T-helper 1 cell treated with Interleukin-12 subunit alpha and Interleukin-12 subunit beta and Interleukin-4 antibody, amounts not matched to agents 30 μg/mL and 1 μg/mL, for 36 hours (primary cell): ENCODE results near the gene SLC20A1.
"Not testable (repeated sequence)": the region's sequence is repeated elsewhere in the genome, so short reads cannot be mapped to it uniquely, and the experiment has no call there.

ENCODE experiments used
- H3K27ac Mint-ChIP-seq: one replicate; pipeline ENCODE4 v1.8.0; 2021; ENCODE audit warnings: mild to moderate bottlenecking, mixed read lengths
- H3K27me3 Mint-ChIP-seq: one replicate; pipeline ENCODE4 v1.8.0; 2021; ENCODE audit warnings: low read depth, mixed read lengths
- H3K36me3 Mint-ChIP-seq: one replicate; pipeline ENCODE4 v1.8.0; 2021; ENCODE audit warnings: low read depth, mixed read lengths
- H3K4me1 Mint-ChIP-seq: one replicate; pipeline ENCODE4 v1.8.0; 2021; ENCODE audit warnings: low read depth, mixed read lengths
- H3K4me3 Mint-ChIP-seq: one replicate; pipeline ENCODE4 v1.8.0; 2021; ENCODE audit warnings: mild to moderate bottlenecking, moderate library complexity, mixed read lengths
- H3K9me3 Mint-ChIP-seq: one replicate; pipeline ENCODE4 v1.8.0; 2021; ENCODE audit warnings: mixed read lengths

The SLC20A1 gene

GRCh38 chr2:112615051-112615450, 30.7 kb upstream of the SLC20A1 start:
- no peaks in the 10 kb centered on the region for H3K4me1 Mint-ChIP-seq
- H3K4me3 Mint-ChIP-seq, result no peak overlapping the region
- H3K36me3 Mint-ChIP-seq, result peaks cover 7% of the 10 kb centered on the region
- H3K27me3 Mint-ChIP-seq, result peaks cover 37% of the 10 kb centered on the region
- H3K9me3 Mint-ChIP-seq, result no peaks in the 10 kb centered on the region
- no peak overlapping the region for H3K27ac Mint-ChIP-seq

- H3K27ac Mint-ChIP-seq, H3K4me3 Mint-ChIP-seq: not testable (repeated sequence)
- H3K27me3 Mint-ChIP-seq, result peaks cover 29% of the 10 kb centered on the region
Measured at GRCh38 chr2:112615798-112616197, 29.9 kb upstream of the SLC20A1 start.

GRCh38 chr2:112618383-112618782, 27.4 kb upstream of the SLC20A1 start:
- no peaks in the 10 kb centered on the region for H3K9me3 Mint-ChIP-seq
- peaks cover 9% of the 10 kb centered on the region for H3K27me3 Mint-ChIP-seq
- no peak overlapping the region for H3K4me3 Mint-ChIP-seq
- H3K27ac Mint-ChIP-seq, result no peak overlapping the region
- H3K4me1 Mint-ChIP-seq, result no peaks in the 10 kb centered on the region
- H3K36me3 Mint-ChIP-seq, result no peaks in the 10 kb centered on the region

More at GRCh38 chr2:112615798-112616197, 29.9 kb upstream of the SLC20A1 start:
- H3K36me3 Mint-ChIP-seq, H3K9me3 Mint-ChIP-seq, H3K4me1 Mint-ChIP-seq: not testable (repeated sequence)

GRCh38 chr2:112621790-112622527, 23.8 kb upstream of the SLC20A1 start:
- no peaks in the 10 kb centered on the region for H3K36me3 Mint-ChIP-seq
- H3K4me1 Mint-ChIP-seq, result peaks cover 30% of the 10 kb centered on the region
- H3K27me3 Mint-ChIP-seq, result no peaks in the 10 kb centered on the region
- H3K27ac Mint-ChIP-seq, result no peak overlapping the region
- no peaks in the 10 kb centered on the region for H3K9me3 Mint-ChIP-seq
- no peak overlapping the region for H3K4me3 Mint-ChIP-seq

- Mint-ChIP-seq H3K4me1 (peaks cover 35% of the 10 kb centered on the region), H3K27ac (no peak overlapping the region), H3K9me3 (no peaks in the 10 kb centered on the region), H3K4me3 (no peak overlapping the region), H3K27me3 (no peaks in the 10 kb centered on the region), H3K36me3 (no peaks in the 10 kb centered on the region)
Measured at GRCh38 chr2:112622528-112622849, 23.2 kb upstream of the SLC20A1 start.

- Mint-ChIP-seq H3K27me3 (no peaks in the 10 kb centered on the region), H3K4me1 (peaks cover 49% of the 10 kb centered on the region), H3K4me3 (peak overlapping the region; percentile 50), H3K36me3 (no peaks in the 10 kb centered on the region), H3K9me3 (no peaks in the 10 kb centered on the region), H3K27ac (peak overlapping the region; percentile 89)
Measured at GRCh38 chr2:112623913-112624777, 21.6 kb upstream of the SLC20A1 start.

GRCh38 chr2:112625474-112626114, 20.1 kb upstream of the SLC20A1 start:
- Mint-ChIP-seq H3K36me3 (no peaks in the 10 kb centered on the region), H3K4me3 (peak overlapping the region; percentile 38), H3K9me3 (no peaks in the 10 kb centered on the region), H3K4me1 (peaks cover 61% of the 10 kb centered on the region), H3K27ac (peak overlapping the region; percentile 93), H3K27me3 (no peaks in the 10 kb centered on the region)

GRCh38 chr2:112626604-112627059, 19.1 kb upstream of the SLC20A1 start:
- H3K27ac Mint-ChIP-seq, result peak overlapping the region; percentile 93

GRCh38 chr2:112627060-112628040, 18.4 kb upstream of the SLC20A1 start:
- Mint-ChIP-seq H3K27ac (peak overlapping the region; percentile 93), H3K4me1 (peaks cover 74% of the 10 kb centered on the region), H3K27me3 (no peaks in the 10 kb centered on the region), H3K36me3 (peaks cover 2% of the 10 kb centered on the region), H3K4me3 (peak overlapping the region; percentile 51), H3K9me3 (no peaks in the 10 kb centered on the region)

More at GRCh38 chr2:112626604-112627059, 19.1 kb upstream of the SLC20A1 start:
- H3K36me3 Mint-ChIP-seq, result no peaks in the 10 kb centered on the region
- H3K4me3 Mint-ChIP-seq, result peak overlapping the region; percentile 51
- no peaks in the 10 kb centered on the region for H3K27me3 Mint-ChIP-seq
- H3K4me1 Mint-ChIP-seq, result peaks cover 70% of the 10 kb centered on the region
- H3K9me3 Mint-ChIP-seq, result no peaks in the 10 kb centered on the region

GRCh38 chr2:112629224-112629623, 16.5 kb upstream of the SLC20A1 start:
- Mint-ChIP-seq H3K27ac (peak overlapping the region; percentile 4), H3K27me3 (no peaks in the 10 kb centered on the region), H3K9me3 (no peaks in the 10 kb centered on the region), H3K36me3 (peaks cover 2% of the 10 kb centered on the region), H3K4me3 (peak overlapping the region; percentile 16), H3K4me1 (peaks cover 81% of the 10 kb centered on the region)

- peaks cover 81% of the 10 kb centered on the region for H3K4me1 Mint-ChIP-seq
- H3K9me3 Mint-ChIP-seq, result no peaks in the 10 kb centered on the region
- peak overlapping the region; percentile 89 for H3K27ac Mint-ChIP-seq
- H3K36me3 Mint-ChIP-seq, result peaks cover 2% of the 10 kb centered on the region
- no peaks in the 10 kb centered on the region for H3K27me3 Mint-ChIP-seq
- H3K4me3 Mint-ChIP-seq, result peak overlapping the region; percentile 16
Measured at GRCh38 chr2:112629823-112630222, 15.9 kb upstream of the SLC20A1 start.

GRCh38 chr2:112630268-112630667, 15.5 kb upstream of the SLC20A1 start:
- Mint-ChIP-seq H3K4me1 (peaks cover 81% of the 10 kb centered on the region), H3K9me3 (no peaks in the 10 kb centered on the region), H3K27me3 (no peaks in the 10 kb centered on the region), H3K27ac (peak overlapping the region; percentile 89), H3K4me3 (peak overlapping the region; percentile 76), H3K36me3 (peaks cover 2% of the 10 kb centered on the region)

GRCh38 chr2:112633708-112634107, 12.0 kb upstream of the SLC20A1 start:
- no peak overlapping the region for H3K4me3 Mint-ChIP-seq
- H3K27me3 Mint-ChIP-seq, result no peaks in the 10 kb centered on the region
- H3K36me3 Mint-ChIP-seq, result peaks cover 8% of the 10 kb centered on the region
- peak overlapping the region; percentile 47 for H3K27ac Mint-ChIP-seq
- H3K4me1 Mint-ChIP-seq, result peaks cover 69% of the 10 kb centered on the region
- no peaks in the 10 kb centered on the region for H3K9me3 Mint-ChIP-seq
